Right lobe of liver (tissue), 6 donors: ENCODE results near the gene ATRIP. TPM values are rescaled to one million over a fixed set of nuclear protein-coding genes. Genes with fewer than 3 reads are reported as not detected.

Experiments used
- ATAC-seq, 4 donors: fragments of 200-7000 bp; cut with Tn5 transposase; one replicate each; pipeline ENCODE4 v1.9.1; 2020; ENCODE audit warnings: mild to moderate bottlenecking in 4 of 4, moderate library complexity in 4 of 4
- DNase-seq, 3 donors: peaks; one replicate each; pipeline ENCODE4 v3.0.0-alpha.2; 2020
- H3K27ac ChIP-seq, 3 donors: fragments of 200-600 bp; one replicate each; pipeline ENCODE4 v1.8.0; 2022
- H3K27me3 ChIP-seq, 2 donors: fragments of 200-600 bp; one replicate each; pipeline ENCODE4 v1.8.0; 2022
- H3K36me3 ChIP-seq, 4 donors: fragments of 200-600 bp; sonication (generic) in 1 of 4; one replicate each; pipeline versions ENCODE4 v1.5.1 to v1.8.0; 2017 to 2022; ENCODE audit warnings: control low read depth in 1 of 4
- H3K4me1 ChIP-seq, 4 donors: fragments of 200-600 bp; sonication (generic) in 1 of 4; one replicate each; pipeline versions ENCODE4 v1.5.1 to v1.8.0; 2017 to 2022; ENCODE audit warnings: control low read depth in 1 of 4
- H3K4me3 ChIP-seq, 3 donors: fragments of 200-600 bp; one replicate each; pipeline ENCODE4 v1.8.0; 2022
- H3K9me3 ChIP-seq, 4 donors: fragments of 200-600 bp; sonication (generic) in 1 of 4; one replicate each; pipeline versions ENCODE4 v1.5.1 to v1.8.0; 2017 to 2022; ENCODE audit warnings: control low read depth in 1 of 4
- POLR2A ChIP-seq: fragments of 450-650 bp; IDR thresholded peaks from one replicate; pipeline ENCODE4 v1.6.1; 2017; ENCODE audit warnings: antibody characterized with exemption, mild to moderate bottlenecking
- WGBS: methylation state at CpG from one replicate; pipeline ENCODE4 v1.1.6; 2018; ENCODE audit warnings: low coverage, low lambda C conversion rate; ENCODE audit not compliant: insufficient coverage; ENCODE audit errors: missing lambda C conversion rate; 5-methylcytosine and 5-hydroxymethylcytosine counted together
- intact Hi-C, 2 donors: fragments of 100-400 bp; cut with DNase I; formaldehyde crosslinking; loops; one replicate each; pipeline versions ENCODE4 v1.11.2 to v1.14.1; 2022
- total RNA-seq, 6 experiments: library from RNA; depleted of rRNA in 2 of 6; stranded (reverse); fragments of >200 nt in 2 of 6; fragmentation: NEBNext Ultra II Directional in 3 of 6; extraction: Animal tissue kit (Norgen Biotek cat#: 25700) in 3 of 6; gene quantifications; one replicate each; pipeline versions ENCODE4 v1.1.0 to v1.2.4, GENCODE V29; 2016 to 2023
- TF ChIP-seq, protein P1 (sequence below), 4 donors: fragments of 200-600 bp in 3 of 4; fragments of 450-650 bp in 1 of 4; IDR thresholded peaks; one replicate each; pipeline versions ENCODE4 v1.5.1 to v1.8.0; 2016 to 2022; ENCODE audit warnings: antibody characterized with exemption in 4 of 4, mild to moderate bottlenecking in 2 of 4
- donor health status: DM: no; HTN: yes; CAD: no.
- donor health status: DM: no; HTN: no; CAD: no.
- donor health status: DM: no; HTN: no; CAD: no.
- donor health status: DM: no; HTN: yes; CAD: no.
- donor health status: DM: no; HTN: yes; CAD: no.

Gene ATRIP
- total RNA-seq, 6 experiments from 2014 or later = 2.4 to 4.5 (median 3.2) TPM

DNA sequence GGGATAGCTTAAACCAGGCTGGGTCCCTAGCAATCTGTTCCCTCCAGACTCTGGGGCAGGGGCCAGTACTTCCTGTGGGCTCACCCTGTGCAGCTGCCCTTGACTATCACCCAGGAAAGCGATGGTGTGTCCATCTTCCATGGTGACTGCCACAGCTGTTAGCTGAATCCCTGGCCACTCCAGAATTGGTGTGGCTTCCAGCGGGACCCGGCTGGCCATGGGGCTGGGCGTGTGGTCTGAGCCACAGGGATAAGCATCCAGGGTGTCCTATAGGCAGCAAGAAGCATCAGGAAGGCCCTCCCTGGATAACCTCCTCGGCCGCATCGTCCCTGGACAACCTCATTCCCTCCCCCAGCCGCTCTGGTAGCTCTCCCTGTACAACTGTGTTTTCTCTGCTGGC is 23.9 kb upstream of the ATRIP start:
- Histone ChIP-seq H3K9me3 (no peaks in the 10 kb centered on the region), H3K27ac (no peak overlapping the region), H3K27me3 (no peaks in the 10 kb centered on the region), H3K4me1 (peaks cover 2 to 51% (median 10%) of the 10 kb centered on the region in 4 donors), H3K4me3 (no peak overlapping the region), H3K36me3 (peaks cover 0 to 24% (median 10%) of the 10 kb centered on the region in 4 donors)
- no peak for TF ChIP-seq POLR2A
- TF ChIP-seq, protein P1, sequence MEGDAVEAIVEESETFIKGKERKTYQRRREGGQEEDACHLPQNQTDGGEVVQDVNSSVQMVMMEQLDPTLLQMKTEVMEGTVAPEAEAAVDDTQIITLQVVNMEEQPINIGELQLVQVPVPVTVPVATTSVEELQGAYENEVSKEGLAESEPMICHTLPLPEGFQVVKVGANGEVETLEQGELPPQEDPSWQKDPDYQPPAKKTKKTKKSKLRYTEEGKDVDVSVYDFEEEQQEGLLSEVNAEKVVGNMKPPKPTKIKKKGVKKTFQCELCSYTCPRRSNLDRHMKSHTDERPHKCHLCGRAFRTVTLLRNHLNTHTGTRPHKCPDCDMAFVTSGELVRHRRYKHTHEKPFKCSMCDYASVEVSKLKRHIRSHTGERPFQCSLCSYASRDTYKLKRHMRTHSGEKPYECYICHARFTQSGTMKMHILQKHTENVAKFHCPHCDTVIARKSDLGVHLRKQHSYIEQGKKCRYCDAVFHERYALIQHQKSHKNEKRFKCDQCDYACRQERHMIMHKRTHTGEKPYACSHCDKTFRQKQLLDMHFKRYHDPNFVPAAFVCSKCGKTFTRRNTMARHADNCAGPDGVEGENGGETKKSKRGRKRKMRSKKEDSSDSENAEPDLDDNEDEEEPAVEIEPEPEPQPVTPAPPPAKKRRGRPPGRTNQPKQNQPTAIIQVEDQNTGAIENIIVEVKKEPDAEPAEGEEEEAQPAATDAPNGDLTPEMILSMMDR (IDR thresholded peaks at IDR 0.05) = no peak
- ATAC-seq (no peak), DNase-seq (no peak)
- no CpG with 5 or more reads among the region's 8 CpGs for WGBS
- intact Hi-C loops = no loop called here

DNA sequence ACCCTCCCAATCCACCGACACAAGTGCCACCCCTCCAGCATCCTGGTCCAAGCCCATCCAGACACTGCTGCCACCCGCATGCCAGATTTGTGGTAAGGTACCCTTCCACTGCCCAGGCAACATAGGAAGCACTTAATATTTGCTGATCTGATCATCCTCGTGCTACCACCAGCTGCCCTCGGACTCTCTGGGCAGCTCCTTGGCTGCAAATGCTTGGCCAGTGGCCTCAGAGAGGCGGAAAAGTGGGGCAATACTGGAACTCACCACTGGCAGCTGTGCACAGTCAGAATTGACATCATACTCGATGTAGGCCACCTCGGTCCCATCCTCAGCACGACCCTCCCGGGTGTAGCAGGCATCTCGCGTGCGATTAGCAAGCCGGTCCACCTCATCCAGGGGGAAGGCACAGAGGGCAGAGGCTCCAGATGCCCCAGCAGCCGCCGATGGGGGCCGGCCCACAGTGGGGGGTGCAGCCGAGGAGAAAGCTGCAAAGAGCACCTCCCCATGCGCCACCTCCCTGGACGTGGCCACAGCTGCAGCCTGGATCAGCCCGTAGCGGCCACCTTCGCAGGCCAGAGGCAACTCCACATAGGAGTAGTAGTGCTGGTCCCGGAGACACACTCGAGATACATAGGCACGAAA is 23.2 kb upstream of the ATRIP start:
- H3K4me1 ChIP-seq = peaks cover 2 to 58% (median 13%) of the 10 kb centered on the region in 4 donors
- no peak overlapping the region for H3K4me3 ChIP-seq
- DNase-seq = no peak
- no peaks in the 10 kb centered on the region for H3K9me3 ChIP-seq
- peaks cover 0 to 17% (median 6%) of the 10 kb centered on the region in 4 donors for H3K36me3 ChIP-seq
- WGBS = 67% methylated on average over 5 of the region's 25 CpGs
- intact Hi-C loops = no loop called here
- H3K27me3 ChIP-seq = no peaks in the 10 kb centered on the region
- peak in 2 of 4 donors; percentile 30 to 34 for ATAC-seq
- TF ChIP-seq, protein P1 (IDR thresholded peaks at IDR 0.05) = no peak
- TF ChIP-seq POLR2A = no peak
- no peak overlapping the region for H3K27ac ChIP-seq

DNA sequence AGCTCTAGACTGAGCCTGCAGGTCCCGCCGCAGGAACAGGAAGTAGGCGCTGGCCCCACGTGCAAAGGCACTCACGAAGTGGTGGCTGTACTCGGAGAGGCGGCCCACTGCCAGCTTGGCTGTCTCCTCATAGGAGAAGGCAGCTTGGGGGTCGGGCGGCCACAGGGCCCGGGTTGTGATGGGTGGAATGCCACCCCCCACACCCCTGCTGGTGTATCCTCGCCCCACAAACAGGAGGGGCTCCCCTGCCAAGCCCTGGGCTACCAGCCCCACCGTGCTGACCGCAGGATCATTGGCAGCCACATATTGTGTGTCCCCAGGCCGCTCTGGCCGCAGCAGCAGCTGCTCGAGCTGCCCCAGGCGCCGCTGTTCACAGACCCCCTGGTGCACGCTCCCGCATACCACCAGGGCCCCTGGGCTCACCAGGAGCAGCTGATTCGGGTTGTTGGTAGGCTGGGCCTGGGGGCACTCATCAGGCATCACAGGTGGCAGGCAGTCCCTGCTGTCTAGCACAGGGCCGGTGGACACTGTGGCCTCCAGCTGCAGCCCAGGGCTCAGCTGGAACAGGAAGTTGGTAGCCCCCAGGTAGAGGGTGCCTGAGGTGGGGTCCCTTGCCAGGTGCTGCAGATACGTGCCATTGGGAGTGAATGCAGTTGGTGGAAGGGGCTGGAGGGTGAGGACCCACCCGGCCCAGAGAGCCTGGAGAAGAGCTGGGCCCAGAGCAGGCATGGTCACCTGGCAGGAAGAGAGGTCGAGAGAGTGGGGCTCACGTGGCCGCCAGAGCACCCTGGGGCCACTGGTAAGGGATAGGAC is 22.4 kb upstream of the ATRIP start:
- Histone ChIP-seq H3K9me3 (no peaks in the 10 kb centered on the region), H3K27ac (no peak overlapping the region), H3K4me1 (peaks cover 2 to 58% (median 13%) of the 10 kb centered on the region in 4 donors), H3K4me3 (no peak overlapping the region), H3K36me3 (peaks cover 0 to 10% (median 2%) of the 10 kb centered on the region in 4 donors), H3K27me3 (no peaks in the 10 kb centered on the region)
- DNase-seq (no peak), ATAC-seq (no peak)
- intact Hi-C loops = no loop called here
- no peak for TF ChIP-seq POLR2A
- TF ChIP-seq, protein P1 (IDR thresholded peaks at IDR 0.05) = no peak
- WGBS = no CpG with 5 or more reads among the region's 27 CpGs

DNA sequence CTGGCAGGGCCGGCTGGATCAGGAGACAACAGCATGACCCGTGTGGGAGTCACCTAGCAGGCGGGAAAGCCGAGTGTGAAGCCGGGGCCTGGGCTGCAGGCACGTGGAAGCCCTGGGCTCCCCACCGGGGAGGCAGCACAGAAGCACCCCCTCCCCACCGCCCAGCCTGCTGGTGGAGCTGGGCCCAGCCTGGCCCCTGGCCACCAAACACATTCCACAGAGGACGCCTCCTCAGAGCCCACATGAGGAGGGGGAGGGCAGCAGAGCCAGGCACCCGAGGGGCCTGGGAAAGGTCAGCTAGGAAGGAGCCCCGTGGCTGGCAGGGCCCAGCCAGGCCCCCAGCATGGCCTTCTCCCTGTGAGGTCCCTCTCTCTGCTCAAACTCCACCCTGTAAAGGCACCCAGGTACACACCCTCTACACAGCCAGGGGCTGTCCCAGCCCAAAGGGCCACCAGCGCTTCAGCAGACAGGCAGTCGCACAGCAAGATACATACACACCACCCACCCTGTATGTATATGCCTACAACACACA is 21.2 kb upstream of the ATRIP start:
- intact Hi-C loops = no loop called here
- 41% methylated on average over 2 of the region's 13 CpGs for WGBS
- TF ChIP-seq, protein P1 (IDR thresholded peaks at IDR 0.05) = no peak
- TF ChIP-seq POLR2A = no peak
- no peak for DNase-seq
- H3K4me3 ChIP-seq = no peak overlapping the region
- H3K4me1 ChIP-seq = peaks cover 2 to 61% (median 14%) of the 10 kb centered on the region in 4 donors
- ATAC-seq = peak in 1 of 4 donors; percentile 4
- H3K27ac ChIP-seq = no peak overlapping the region
- no peaks in the 10 kb centered on the region for H3K27me3 ChIP-seq
- no peaks in the 10 kb centered on the region for H3K9me3 ChIP-seq
- peaks cover 0 to 7% (median 0%) of the 10 kb centered on the region in 4 donors for H3K36me3 ChIP-seq
